Tibial artery (tissue), 4 donors: Measurements from ENCODE around the gene ADAMTS14.

Experiments
- DNase-seq, 2 donors: peaks; one replicate each; pipeline ENCODE4 v3.0.0-alpha.2; 2019
- H3K27ac ChIP-seq, 2 donors: fragments of 200-600 bp; sonication (generic) in 1 of 2; 1 replicate in 1 of 2; 2 replicates in 1 of 2; pipeline ENCODE4 v1.5.1; 2018 to 2019; ENCODE audit warnings: mild to moderate bottlenecking in 1 of 2
- H3K27me3 ChIP-seq, 2 donors: fragments of 200-600 bp; sonication (generic) in 1 of 2; one replicate each; pipeline versions ENCODE4 v1.5.1 to v1.6.0; 2016 to 2019
- H3K36me3 ChIP-seq, 3 donors: fragments of 200-600 bp; sonication (generic) in 2 of 3; one replicate each; pipeline ENCODE4 v1.5.1; 2016 to 2019; ENCODE audit warnings: mild to moderate bottlenecking in 2 of 3
- H3K4me1 ChIP-seq, 4 donors: fragments of 200-600 bp; sonication (generic) in 2 of 4; 1 replicate in 3 of 4; 2 replicates in 1 of 4; pipeline ENCODE4 v1.5.1; 2016 to 2019
- H3K4me3 ChIP-seq, 2 donors: fragments of 200-600 bp; sonication (generic) in 1 of 2; 1 replicate in 1 of 2; 2 replicates in 1 of 2; pipeline ENCODE4 v1.5.1; 2018 to 2019; ENCODE audit warnings: mild to moderate bottlenecking in 2 of 2
- H3K9me3 ChIP-seq, 3 donors: fragments of 200-600 bp; sonication (generic) in 1 of 3; one replicate each; pipeline ENCODE4 v1.5.1; 2016 to 2019
- intact Hi-C: fragments of 100-400 bp; cut with DNase I; formaldehyde crosslinking; loops from one replicate; pipeline ENCODE4 v1.15.0; 2023; ENCODE audit warnings: low total_unique reads
- TF ChIP-seq, protein P1 (sequence below), 2 experiments: fragments of 200-600 bp in 1 of 2; fragments of 450-650 bp in 1 of 2; IDR thresholded peaks; one replicate each; pipeline ENCODE4 v1.5.1; 2017 to 2019; ENCODE audit warnings: antibody characterized with exemption in 2 of 2, mild to moderate bottlenecking in 1 of 2, moderate library complexity in 1 of 2

ADAMTS14 gene

DNA sequence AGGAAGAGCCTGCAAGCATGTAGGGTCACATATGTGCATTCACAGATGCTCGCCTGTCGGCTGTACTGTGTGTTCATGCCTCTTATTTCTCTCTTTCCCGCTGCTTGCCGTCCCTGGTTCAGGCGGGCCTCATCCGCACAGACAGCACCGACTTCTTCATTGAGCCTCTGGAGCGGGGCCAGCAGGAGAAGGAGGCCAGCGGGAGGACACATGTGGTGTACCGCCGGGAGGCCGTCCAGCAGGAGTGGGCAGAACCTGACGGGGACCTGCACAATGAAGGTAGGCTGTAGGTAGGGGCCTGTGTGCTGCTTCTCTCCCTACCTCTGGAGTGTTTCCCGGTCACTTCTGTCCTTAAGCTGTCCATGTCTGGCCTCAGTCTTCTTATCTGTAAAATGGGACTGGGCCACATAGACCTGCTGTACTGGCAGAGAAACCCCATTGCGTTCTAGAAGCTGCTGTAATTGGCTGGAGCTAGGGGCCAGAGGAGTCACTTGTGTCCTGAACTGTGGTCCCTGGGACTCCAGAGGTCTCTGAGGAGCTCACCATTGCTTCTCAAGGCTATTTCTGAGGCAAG, 30.0 kb downstream of the ADAMTS14 start:
- no peaks in the 10 kb centered on the region for H3K36me3 ChIP-seq
- intact Hi-C loops: no loop called here
- no peaks in the 10 kb centered on the region for H3K4me1 ChIP-seq
- H3K9me3 ChIP-seq: no peaks in the 10 kb centered on the region
- TF ChIP-seq, protein P1, sequence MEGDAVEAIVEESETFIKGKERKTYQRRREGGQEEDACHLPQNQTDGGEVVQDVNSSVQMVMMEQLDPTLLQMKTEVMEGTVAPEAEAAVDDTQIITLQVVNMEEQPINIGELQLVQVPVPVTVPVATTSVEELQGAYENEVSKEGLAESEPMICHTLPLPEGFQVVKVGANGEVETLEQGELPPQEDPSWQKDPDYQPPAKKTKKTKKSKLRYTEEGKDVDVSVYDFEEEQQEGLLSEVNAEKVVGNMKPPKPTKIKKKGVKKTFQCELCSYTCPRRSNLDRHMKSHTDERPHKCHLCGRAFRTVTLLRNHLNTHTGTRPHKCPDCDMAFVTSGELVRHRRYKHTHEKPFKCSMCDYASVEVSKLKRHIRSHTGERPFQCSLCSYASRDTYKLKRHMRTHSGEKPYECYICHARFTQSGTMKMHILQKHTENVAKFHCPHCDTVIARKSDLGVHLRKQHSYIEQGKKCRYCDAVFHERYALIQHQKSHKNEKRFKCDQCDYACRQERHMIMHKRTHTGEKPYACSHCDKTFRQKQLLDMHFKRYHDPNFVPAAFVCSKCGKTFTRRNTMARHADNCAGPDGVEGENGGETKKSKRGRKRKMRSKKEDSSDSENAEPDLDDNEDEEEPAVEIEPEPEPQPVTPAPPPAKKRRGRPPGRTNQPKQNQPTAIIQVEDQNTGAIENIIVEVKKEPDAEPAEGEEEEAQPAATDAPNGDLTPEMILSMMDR (IDR thresholded peaks at IDR 0.05): no peak
- H3K27me3 ChIP-seq: no peaks in the 10 kb centered on the region
- H3K27ac ChIP-seq: no peak overlapping the region
- no peak overlapping the region for H3K4me3 ChIP-seq
- DNase-seq: no peak

DNA sequence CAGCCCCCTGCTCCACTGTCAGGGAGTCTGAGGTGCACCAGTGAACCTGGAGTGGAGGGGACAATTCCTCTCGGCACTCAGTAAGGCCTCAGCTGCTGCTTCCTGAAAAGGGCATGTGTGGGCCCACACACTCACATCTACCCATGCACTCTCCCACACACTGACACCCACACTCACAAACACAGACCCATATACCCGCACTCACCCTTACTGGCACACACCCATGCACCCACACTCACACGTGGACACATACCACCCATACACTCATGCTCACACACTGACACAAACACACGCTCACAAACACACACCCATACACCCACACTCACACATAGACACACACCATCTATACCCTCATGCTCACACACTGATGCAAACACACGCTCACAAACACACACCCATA, 31.9 kb downstream of the ADAMTS14 start:
- Histone ChIP-seq H3K27me3 (no peaks in the 10 kb centered on the region), H3K27ac (no peak overlapping the region), H3K4me3 (no peak overlapping the region), H3K9me3 (no peaks in the 10 kb centered on the region), H3K4me1 (no peaks in the 10 kb centered on the region), H3K36me3 (no peaks in the 10 kb centered on the region)
- no peak for DNase-seq
- TF ChIP-seq, protein P1 (IDR thresholded peaks at IDR 0.05): no peak
- intact Hi-C loops: no loop called here

- Histone ChIP-seq H3K4me1 (no peaks in the 10 kb centered on the region), H3K36me3 (no peaks in the 10 kb centered on the region), H3K27me3 (no peaks in the 10 kb centered on the region), H3K4me3 (no peak overlapping the region), H3K27ac (no peak overlapping the region), H3K9me3 (no peaks in the 10 kb centered on the region)
- TF ChIP-seq, protein P1 (IDR thresholded peaks at IDR 0.05): no peak
- intact Hi-C loops: no loop called here
- DNase-seq: no peak
Observed at GRCh38 chr10:70705121-70705861, 33.0 kb downstream of the ADAMTS14 start.

GRCh38 chr10:70711177-70711576, 38.9 kb downstream of the ADAMTS14 start:
- intact Hi-C loops: no loop called here
- Histone ChIP-seq H3K27ac (no peak overlapping the region), H3K4me1 (no peaks in the 10 kb centered on the region), H3K4me3 (no peak overlapping the region), H3K9me3 (no peaks in the 10 kb centered on the region), H3K36me3 (no peaks in the 10 kb centered on the region), H3K27me3 (no peaks in the 10 kb centered on the region)
- TF ChIP-seq, protein P1 (IDR thresholded peaks at IDR 0.05): no peak
- no peak for DNase-seq

GRCh38 chr10:70711911-70712310, 39.6 kb downstream of the ADAMTS14 start:
- H3K9me3 ChIP-seq: no peaks in the 10 kb centered on the region
- DNase-seq: no peak
- H3K27me3 ChIP-seq: no peaks in the 10 kb centered on the region
- intact Hi-C loops: no loop called here
- H3K27ac ChIP-seq: no peak overlapping the region
- H3K36me3 ChIP-seq: no peaks in the 10 kb centered on the region
- H3K4me1 ChIP-seq: no peaks in the 10 kb centered on the region
- H3K4me3 ChIP-seq: no peak overlapping the region
- TF ChIP-seq, protein P1 (IDR thresholded peaks at IDR 0.05): no peak
